Naive thymus-derived CD4-positive, alpha-beta T cell (primary cell): ENCODE measurements around the gene GLIS1. TPM values are rescaled to one million over a fixed set of nuclear protein-coding genes. Genes with fewer than 3 reads are reported as not detected.

Source experiments
- ATAC-seq: fragments of 150-1000 bp; cut with Tn5 transposase; 2 replicates; pipeline ENCODE4 v1.10.0; 2021; ENCODE audit warnings: mild to moderate bottlenecking, moderate library complexity
- CTCF ChIA-PET: fragments of 350-600 bp; sonication (Branson Sonifier 250); formaldehyde crosslinking; loops from one replicate; lab custom pipeline; 2021; ENCODE audit warnings: antibody characterized with exemption; lab: Charles Lee
- POLR2A ChIA-PET: fragments of 350-600 bp; sonication (Branson Sonifier 250); formaldehyde crosslinking; loops from one replicate; lab custom pipeline; 2021; ENCODE audit warnings: antibody characterized with exemption, inconsistent platforms; lab: Charles Lee
- DNase-seq, 9 donors: peaks; one replicate each; pipeline versions ENCODE4 v3.0.0 to v3.0.0-alpha.2; 2020 to 2022; ENCODE audit warnings: mixed read lengths in 1 of 9
- H3K27ac ChIP-seq: one replicate; pipeline ENCODE4 v1.7.0; 2013; ENCODE audit warnings: mild to moderate bottlenecking, low read depth, low read length, moderate library complexity
- H3K27me3 ChIP-seq, 2 donors: one replicate each; pipeline ENCODE4 v1.7.0; 2013; ENCODE audit warnings: low read length in 2 of 2, mild to moderate bottlenecking in 2 of 2, moderate library complexity in 2 of 2; ENCODE audit not compliant: control insufficient read depth in 2 of 2, insufficient read depth in 2 of 2
- H3K36me3 ChIP-seq, 3 experiments: 1 replicate in 2 of 3; 2 replicates in 1 of 3; pipeline ENCODE4 v1.7.0; 2013; ENCODE audit warnings: low read length in 3 of 3, mild to moderate bottlenecking in 3 of 3, moderate library complexity in 1 of 3; ENCODE audit not compliant: insufficient read depth in 3 of 3, control insufficient read depth in 2 of 3
- H3K4me1 ChIP-seq, 2 donors: one replicate each; pipeline ENCODE4 v1.7.0; 2013; ENCODE audit warnings: low read length in 2 of 2, mild to moderate bottlenecking in 2 of 2, moderate library complexity in 1 of 2; ENCODE audit not compliant: control insufficient read depth in 2 of 2, insufficient read depth in 2 of 2
- H3K4me3 ChIP-seq: 2 replicates; pipeline ENCODE4 v1.7.0; 2013; ENCODE audit warnings: mild to moderate bottlenecking, low read length
- H3K9me3 ChIP-seq, 3 experiments: 1 replicate in 2 of 3; 2 replicates in 1 of 3; pipeline ENCODE4 v1.7.0; 2013; ENCODE audit warnings: low read length in 3 of 3; ENCODE audit not compliant: control insufficient read depth in 2 of 3
- H3K27ac Mint-ChIP-seq, 9 donors: one replicate each; pipeline ENCODE4 v1.8.0; 2020 to 2022; ENCODE audit warnings: mixed read lengths in 9 of 9, mild to moderate bottlenecking in 8 of 9, moderate library complexity in 5 of 9, inconsistent platforms in 2 of 9
- H3K27me3 Mint-ChIP-seq, 5 donors: one replicate each; pipeline ENCODE4 v1.8.0; 2021 to 2022; ENCODE audit warnings: mixed read lengths in 5 of 5, mild to moderate bottlenecking in 1 of 5
- H3K36me3 Mint-ChIP-seq, 5 donors: one replicate each; pipeline ENCODE4 v1.8.0; 2020 to 2022; ENCODE audit warnings: mixed read lengths in 5 of 5, mild to moderate bottlenecking in 3 of 5, inconsistent platforms in 1 of 5
- H3K4me1 Mint-ChIP-seq, 7 donors: one replicate each; pipeline ENCODE4 v1.8.0; 2020 to 2022; ENCODE audit warnings: mixed read lengths in 7 of 7, mild to moderate bottlenecking in 3 of 7, inconsistent platforms in 1 of 7
- H3K4me3 Mint-ChIP-seq, 10 donors: one replicate each; pipeline ENCODE4 v1.8.0; 2020 to 2022; ENCODE audit warnings: mild to moderate bottlenecking in 10 of 10, mixed read lengths in 10 of 10, moderate library complexity in 6 of 10, inconsistent platforms in 2 of 10
- H3K9me3 Mint-ChIP-seq, 11 donors: one replicate each; pipeline ENCODE4 v1.8.0; 2020 to 2022; ENCODE audit warnings: mixed read lengths in 11 of 11, mild to moderate bottlenecking in 4 of 11, inconsistent platforms in 1 of 11, moderate library complexity in 1 of 11
- intact Hi-C, 2 donors: fragments of 100-400 bp; cut with micrococcal nuclease; formaldehyde crosslinking; loops; one replicate each; pipeline ENCODE4 v1.15.1; 2023
- polyA plus RNA-seq, 2 donors: library from polyadenylated mRNA; unstranded; fragments of 300-500 nt; fragmentation: Illumina TruSeq; gene quantifications; one replicate each; pipeline ENCODE4 v1.2.3, GENCODE V29; 2021
- total RNA-seq, 6 experiments: library from RNA in 5 of 6; stranded (reverse) in 5 of 6; gene quantifications; 1 replicate in 5 of 6; 2 replicates in 1 of 6; pipeline ENCODE4 v1.2.3 and lab custom pipeline; 2021 to 2026

The GLIS1 gene
- total and polyA plus RNA-seq, 7 experiments from 2014 or later = not detected

DNA sequence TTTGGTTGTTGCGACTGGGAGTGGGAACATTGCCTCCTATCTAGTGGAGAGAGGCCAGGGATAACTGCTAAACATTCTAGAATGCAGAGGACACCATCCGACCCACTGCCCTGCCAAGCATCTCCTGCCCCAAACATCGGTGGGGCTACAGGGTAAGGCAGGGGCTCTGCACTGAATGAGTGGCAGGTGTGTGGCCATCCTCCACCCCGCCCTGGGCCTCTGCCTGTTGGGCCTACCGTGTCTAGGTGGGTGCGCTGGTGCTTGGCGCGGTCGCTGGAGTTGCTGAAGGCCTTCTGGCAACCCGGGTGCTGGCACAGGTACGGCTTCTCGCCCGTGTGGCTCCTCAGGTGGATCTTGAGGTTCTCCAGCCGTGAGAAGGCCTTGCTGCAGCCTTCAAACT lies 209.4 kb downstream of the GLIS1 start:
- no peak for ATAC-seq
- ChIA-PET CTCF (no interaction called here), POLR2A (no interaction called here)
- H3K27me3 ChIP-seq = no peaks in the 10 kb centered on the region
- intact Hi-C loops = no loop called here
- DNase-seq = no peak
- H3K9me3 Mint-ChIP-seq = no peaks in the 10 kb centered on the region
- no peaks in the 10 kb centered on the region for H3K9me3 ChIP-seq
- no peaks in the 10 kb centered on the region for H3K36me3 ChIP-seq
- no peak overlapping the region for H3K4me3 Mint-ChIP-seq
- no peak overlapping the region for H3K27ac ChIP-seq
- H3K4me1 Mint-ChIP-seq = no peaks in the 10 kb centered on the region
- H3K27ac Mint-ChIP-seq = no peak overlapping the region
- no peaks in the 10 kb centered on the region for H3K4me1 ChIP-seq
- H3K36me3 Mint-ChIP-seq = no peaks in the 10 kb centered on the region
- H3K27me3 Mint-ChIP-seq = peaks cover 0 to under 1% (median 0%) of the 10 kb centered on the region in 5 donors
- H3K4me3 ChIP-seq = no peak overlapping the region

GRCh38 chr1:53527368-53527767 lies 211.6 kb downstream of the GLIS1 start:
- Histone ChIP-seq H3K4me1 (no peaks in the 10 kb centered on the region), H3K9me3 (no peaks in the 10 kb centered on the region), H3K36me3 (no peaks in the 10 kb centered on the region), H3K27me3 (no peaks in the 10 kb centered on the region), H3K27ac (no peak overlapping the region), H3K4me3 (no peak overlapping the region)
- Mint-ChIP-seq H3K4me3 (no peak overlapping the region), H3K27me3 (no peaks in the 10 kb centered on the region), H3K4me1 (no peaks in the 10 kb centered on the region), H3K9me3 (no peaks in the 10 kb centered on the region), H3K36me3 (no peaks in the 10 kb centered on the region), H3K27ac (no peak overlapping the region)
- POLR2A ChIA-PET = no interaction called here
- ATAC-seq (no peak), DNase-seq (no peak)
- intact Hi-C loops = no loop called here
- CTCF ChIA-PET = no interaction called here

DNA sequence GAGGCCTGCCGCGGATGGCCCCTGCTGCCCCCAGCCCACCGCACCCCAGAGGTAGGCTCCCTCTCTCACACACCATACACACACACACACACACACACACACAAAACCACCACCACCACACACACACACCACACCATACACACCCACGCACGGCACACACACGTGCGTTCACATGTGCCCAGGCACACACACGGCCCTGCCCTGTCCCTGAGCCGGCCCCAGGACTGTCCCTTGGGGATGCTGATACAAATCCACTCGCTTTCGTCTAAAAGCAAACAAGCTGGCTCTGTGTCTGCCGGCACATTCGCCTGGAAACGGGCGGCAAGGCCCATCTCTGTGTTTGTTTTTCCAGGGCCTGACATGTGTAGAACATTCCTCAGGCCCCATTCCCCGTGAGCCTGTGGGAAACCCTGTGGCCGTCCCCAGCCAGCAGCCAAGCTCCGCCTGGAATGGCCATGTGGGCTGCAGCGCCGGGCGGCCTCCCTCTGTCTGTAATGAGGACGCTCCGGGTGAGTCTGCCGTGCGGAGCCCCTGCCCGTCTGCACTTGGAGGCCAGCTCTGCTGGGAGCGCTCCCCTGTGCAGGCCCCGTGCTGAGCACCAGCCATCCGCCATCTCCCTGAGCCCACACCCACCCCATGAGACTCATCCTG lies 212.4 kb downstream of the GLIS1 start:
- H3K4me1 Mint-ChIP-seq = no peaks in the 10 kb centered on the region
- POLR2A ChIA-PET = no interaction called here

GRCh38 chr1:53525595-53525994 lies 213.4 kb downstream of the GLIS1 start:
- no peaks in the 10 kb centered on the region for H3K27me3 Mint-ChIP-seq
- H3K27me3 ChIP-seq = no peaks in the 10 kb centered on the region
- intact Hi-C loops = no loop called here
- no peaks in the 10 kb centered on the region for H3K36me3 Mint-ChIP-seq
- no peak overlapping the region for H3K4me3 Mint-ChIP-seq
- no peaks in the 10 kb centered on the region for H3K9me3 ChIP-seq
- CTCF ChIA-PET = no interaction called here
- H3K9me3 Mint-ChIP-seq = no peaks in the 10 kb centered on the region
- H3K27ac ChIP-seq = no peak overlapping the region
- ATAC-seq = no peak
- H3K4me3 ChIP-seq = no peak overlapping the region
- H3K4me1 ChIP-seq = no peaks in the 10 kb centered on the region
- H3K27ac Mint-ChIP-seq = no peak overlapping the region
- H3K36me3 ChIP-seq = no peaks in the 10 kb centered on the region
- DNase-seq = no peak
- H3K4me1 Mint-ChIP-seq = no peaks in the 10 kb centered on the region
- POLR2A ChIA-PET = no interaction called here

More for the DNA sequence above, 212.4 kb downstream of the GLIS1 start:
- H3K27me3 Mint-ChIP-seq = no peaks in the 10 kb centered on the region
- no peaks in the 10 kb centered on the region for H3K27me3 ChIP-seq
- no peaks in the 10 kb centered on the region for H3K4me1 ChIP-seq
- intact Hi-C loops = no loop called here
- H3K4me3 Mint-ChIP-seq = no peak overlapping the region
- CTCF ChIA-PET = no interaction called here
- no peaks in the 10 kb centered on the region for H3K9me3 ChIP-seq
- no peaks in the 10 kb centered on the region for H3K36me3 Mint-ChIP-seq
- no peaks in the 10 kb centered on the region for H3K36me3 ChIP-seq
- H3K27ac ChIP-seq = no peak overlapping the region
- peak; percentile 21 for ATAC-seq
- H3K4me3 ChIP-seq = no peak overlapping the region
- DNase-seq = no peak
- H3K9me3 Mint-ChIP-seq = no peaks in the 10 kb centered on the region
- no peak overlapping the region for H3K27ac Mint-ChIP-seq

GRCh38 chr1:53524428-53525375 lies 214.3 kb downstream of the GLIS1 start:
- no peaks in the 10 kb centered on the region for H3K27me3 ChIP-seq
- Mint-ChIP-seq H3K4me1 (no peaks in the 10 kb centered on the region), H3K27me3 (no peaks in the 10 kb centered on the region), H3K27ac (no peak overlapping the region), H3K36me3 (no peaks in the 10 kb centered on the region), H3K4me3 (no peak overlapping the region), H3K9me3 (no peaks in the 10 kb centered on the region)
- intact Hi-C loops = no loop called here
- no peak for ATAC-seq
- H3K4me1 ChIP-seq = no peaks in the 10 kb centered on the region
- no peak overlapping the region for H3K4me3 ChIP-seq
- DNase-seq = no peak
- no peaks in the 10 kb centered on the region for H3K36me3 ChIP-seq
- no peak overlapping the region for H3K27ac ChIP-seq
- H3K9me3 ChIP-seq = no peaks in the 10 kb centered on the region
- CTCF ChIA-PET = no interaction called here
- POLR2A ChIA-PET = no interaction called here

- H3K27me3 ChIP-seq = no peaks in the 10 kb centered on the region
- Mint-ChIP-seq H3K4me3 (no peak overlapping the region), H3K27me3 (no peaks in the 10 kb centered on the region), H3K4me1 (no peaks in the 10 kb centered on the region), H3K27ac (no peak overlapping the region), H3K9me3 (no peaks in the 10 kb centered on the region), H3K36me3 (no peaks in the 10 kb centered on the region)
- no peak overlapping the region for H3K4me3 ChIP-seq
- POLR2A ChIA-PET = no interaction called here
- no peaks in the 10 kb centered on the region for H3K4me1 ChIP-seq
- intact Hi-C loops = no loop called here
- no peak overlapping the region for H3K27ac ChIP-seq
- DNase-seq (no peak), ATAC-seq (no peak)
- no peaks in the 10 kb centered on the region for H3K36me3 ChIP-seq
- CTCF ChIA-PET = no interaction called here
- H3K9me3 ChIP-seq = no peaks in the 10 kb centered on the region
Observed at GRCh38 chr1:53521924-53522552, 216.9 kb downstream of the GLIS1 start.
